ENCODE measurements around the gene KIFC3.

- no peak for TF ChIP-seq POLR2A (IDR thresholded peaks at IDR 0.05)
- TF ChIP-seq, protein P1, sequence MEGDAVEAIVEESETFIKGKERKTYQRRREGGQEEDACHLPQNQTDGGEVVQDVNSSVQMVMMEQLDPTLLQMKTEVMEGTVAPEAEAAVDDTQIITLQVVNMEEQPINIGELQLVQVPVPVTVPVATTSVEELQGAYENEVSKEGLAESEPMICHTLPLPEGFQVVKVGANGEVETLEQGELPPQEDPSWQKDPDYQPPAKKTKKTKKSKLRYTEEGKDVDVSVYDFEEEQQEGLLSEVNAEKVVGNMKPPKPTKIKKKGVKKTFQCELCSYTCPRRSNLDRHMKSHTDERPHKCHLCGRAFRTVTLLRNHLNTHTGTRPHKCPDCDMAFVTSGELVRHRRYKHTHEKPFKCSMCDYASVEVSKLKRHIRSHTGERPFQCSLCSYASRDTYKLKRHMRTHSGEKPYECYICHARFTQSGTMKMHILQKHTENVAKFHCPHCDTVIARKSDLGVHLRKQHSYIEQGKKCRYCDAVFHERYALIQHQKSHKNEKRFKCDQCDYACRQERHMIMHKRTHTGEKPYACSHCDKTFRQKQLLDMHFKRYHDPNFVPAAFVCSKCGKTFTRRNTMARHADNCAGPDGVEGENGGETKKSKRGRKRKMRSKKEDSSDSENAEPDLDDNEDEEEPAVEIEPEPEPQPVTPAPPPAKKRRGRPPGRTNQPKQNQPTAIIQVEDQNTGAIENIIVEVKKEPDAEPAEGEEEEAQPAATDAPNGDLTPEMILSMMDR (IDR thresholded peaks at IDR 0.05), result no peak
Measured at GRCh38 chr16:57748596-57748995, 53.7 kb downstream of the KIFC3 start.
